ENCODE results near the gene LGR4. TPM values are rescaled to one million over a fixed set of nuclear protein-coding genes. Genes with fewer than 3 reads are reported as not detected.
A peak's percentile ranks its signal among the peaks of the same experiment; 100 is the strongest.

Gene LGR4
- total RNA-seq, 4 donors from 2014 or later: 9.4 to 57.9 (median 16.1) TPM

- Histone ChIP-seq H3K4me3 (no peak overlapping the region), H3K4me1 (no peaks in the 10 kb centered on the region), H3K36me3 (no peaks in the 10 kb centered on the region), H3K27ac (peak overlapping the region; percentile 61 to 74), H3K9me3 (no peaks in the 10 kb centered on the region), H3K27me3 (no peaks in the 10 kb centered on the region)
- intact Hi-C loops (cut with DNase I; ENCODE audit: low total_unique reads): no loop called here
- peak in 1 of 2 donors; percentile 14 for DNase-seq
- no peak for TF ChIP-seq POLR2A (IDR thresholded peaks at IDR 0.05)
- TF ChIP-seq, protein P1, sequence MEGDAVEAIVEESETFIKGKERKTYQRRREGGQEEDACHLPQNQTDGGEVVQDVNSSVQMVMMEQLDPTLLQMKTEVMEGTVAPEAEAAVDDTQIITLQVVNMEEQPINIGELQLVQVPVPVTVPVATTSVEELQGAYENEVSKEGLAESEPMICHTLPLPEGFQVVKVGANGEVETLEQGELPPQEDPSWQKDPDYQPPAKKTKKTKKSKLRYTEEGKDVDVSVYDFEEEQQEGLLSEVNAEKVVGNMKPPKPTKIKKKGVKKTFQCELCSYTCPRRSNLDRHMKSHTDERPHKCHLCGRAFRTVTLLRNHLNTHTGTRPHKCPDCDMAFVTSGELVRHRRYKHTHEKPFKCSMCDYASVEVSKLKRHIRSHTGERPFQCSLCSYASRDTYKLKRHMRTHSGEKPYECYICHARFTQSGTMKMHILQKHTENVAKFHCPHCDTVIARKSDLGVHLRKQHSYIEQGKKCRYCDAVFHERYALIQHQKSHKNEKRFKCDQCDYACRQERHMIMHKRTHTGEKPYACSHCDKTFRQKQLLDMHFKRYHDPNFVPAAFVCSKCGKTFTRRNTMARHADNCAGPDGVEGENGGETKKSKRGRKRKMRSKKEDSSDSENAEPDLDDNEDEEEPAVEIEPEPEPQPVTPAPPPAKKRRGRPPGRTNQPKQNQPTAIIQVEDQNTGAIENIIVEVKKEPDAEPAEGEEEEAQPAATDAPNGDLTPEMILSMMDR (IDR thresholded peaks at IDR 0.05): no peak
These were observed 80.1 kb downstream of the LGR4 start for GRCh38 chr11:27392278-27393114.

DNA sequence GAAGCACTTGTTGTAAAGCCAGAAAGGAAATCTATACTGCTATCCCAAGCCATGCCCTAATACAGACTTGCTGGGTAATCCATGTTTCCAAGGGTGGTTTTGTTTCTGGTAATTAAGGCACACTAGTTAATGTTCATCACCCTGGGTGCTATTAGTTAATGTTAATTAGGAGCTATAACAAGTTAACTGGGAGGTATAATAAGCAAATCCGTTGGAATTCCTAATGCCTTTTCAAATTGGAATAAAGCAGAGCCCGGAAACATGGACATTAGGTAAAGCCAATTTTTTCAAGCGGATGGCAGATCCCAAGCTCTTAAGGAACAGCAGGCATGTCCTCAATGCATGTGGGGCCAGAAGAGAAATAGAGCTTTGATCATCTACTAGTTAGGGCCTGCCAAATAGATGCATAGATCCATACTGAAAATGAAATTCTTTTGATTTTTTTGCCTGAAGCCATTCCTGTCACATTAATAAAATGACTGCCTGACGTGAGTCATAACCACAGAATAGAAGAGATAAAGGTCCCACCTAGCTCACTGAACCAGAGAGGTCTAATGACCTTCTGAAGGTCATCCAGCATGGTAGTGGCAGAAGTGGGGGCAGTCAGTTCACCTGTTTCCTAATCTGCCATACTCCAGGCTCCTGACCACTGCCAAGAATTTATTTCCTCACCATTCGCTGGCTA is 81.1 kb downstream of the LGR4 start:
- no peak for DNase-seq
- Histone ChIP-seq H3K27ac (peak overlapping the region; percentile 16 to 74), H3K36me3 (no peaks in the 10 kb centered on the region), H3K4me1 (no peaks in the 10 kb centered on the region), H3K27me3 (no peaks in the 10 kb centered on the region), H3K9me3 (no peaks in the 10 kb centered on the region), H3K4me3 (no peak overlapping the region)
- intact Hi-C loops (cut with DNase I; ENCODE audit: low total_unique reads): no loop called here
- no peak for TF ChIP-seq POLR2A (IDR thresholded peaks at IDR 0.05)
- TF ChIP-seq, protein P1 (IDR thresholded peaks at IDR 0.05): no peak

DNA sequence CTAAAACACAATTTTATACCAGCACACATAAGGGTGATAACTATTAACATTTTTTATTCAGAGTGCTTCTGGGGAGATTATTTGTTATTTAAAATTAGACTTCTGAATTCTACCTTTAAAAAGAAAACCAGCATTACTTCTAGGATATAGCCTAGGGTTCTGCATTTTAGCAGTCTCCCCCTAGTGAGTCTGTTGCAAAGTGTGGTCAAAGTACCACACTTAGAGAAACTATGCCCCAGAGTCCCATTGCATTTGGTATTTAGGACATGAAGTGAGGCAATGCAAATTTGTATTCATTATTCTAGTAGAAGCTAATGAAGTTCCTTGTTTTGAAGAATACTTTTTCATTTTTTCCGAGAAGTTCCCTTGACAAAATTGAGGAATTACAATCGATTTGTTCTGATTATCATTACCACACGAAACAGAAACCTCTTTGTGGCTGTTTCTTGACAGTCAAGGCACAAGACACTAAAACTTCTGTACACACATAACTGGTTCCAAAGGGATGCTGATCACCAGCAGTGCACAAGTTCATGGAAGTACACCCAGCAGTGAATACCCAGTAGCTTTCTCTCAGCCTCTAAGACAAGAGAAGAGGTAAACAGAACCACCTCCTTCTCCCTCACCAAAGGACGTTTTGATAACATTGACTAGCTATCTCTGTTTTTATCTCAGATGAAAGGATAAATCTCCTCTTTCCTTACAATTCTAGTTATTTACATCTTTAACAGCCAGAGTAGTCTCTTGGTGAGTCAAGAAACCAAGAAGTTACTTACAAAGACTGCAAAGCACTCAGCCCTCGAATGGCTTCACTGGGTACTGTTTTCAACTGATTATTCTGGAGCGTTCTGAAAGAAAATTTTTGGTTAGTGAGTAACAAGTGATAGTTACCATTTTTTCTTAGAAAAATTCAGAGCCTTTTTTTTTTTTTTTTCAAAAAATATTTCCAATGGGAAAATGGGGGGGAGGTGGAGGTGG is 82.0 kb downstream of the LGR4 start:
- peak overlapping the region in 1 of 2 donors; percentile 33 for H3K27ac ChIP-seq

GRCh38 chr11:27388869-27389268 is 83.7 kb downstream of the LGR4 start:
- intact Hi-C loops (cut with DNase I; ENCODE audit: low total_unique reads): no loop called here
- TF ChIP-seq, protein P1 (IDR thresholded peaks at IDR 0.05): no peak
- no peak for TF ChIP-seq POLR2A (IDR thresholded peaks at IDR 0.05)
- no peak overlapping the region for H3K27ac ChIP-seq

More for the DNA sequence above, 82.0 kb downstream of the LGR4 start:
- intact Hi-C loops (cut with DNase I; ENCODE audit: low total_unique reads): no loop called here
- no peaks in the 10 kb centered on the region for H3K27me3 ChIP-seq
- no peak for DNase-seq
- H3K4me3 ChIP-seq: no peak overlapping the region
- no peaks in the 10 kb centered on the region for H3K9me3 ChIP-seq
- TF ChIP-seq, protein P1 (IDR thresholded peaks at IDR 0.05): no peak
- no peak for TF ChIP-seq POLR2A (IDR thresholded peaks at IDR 0.05)
- H3K36me3 ChIP-seq: no peaks in the 10 kb centered on the region
- no peaks in the 10 kb centered on the region for H3K4me1 ChIP-seq

More at GRCh38 chr11:27388869-27389268, 83.7 kb downstream of the LGR4 start:
- Histone ChIP-seq H3K27me3 (no peaks in the 10 kb centered on the region), H3K36me3 (no peaks in the 10 kb centered on the region), H3K4me3 (no peak overlapping the region), H3K9me3 (no peaks in the 10 kb centered on the region), H3K4me1 (no peaks in the 10 kb centered on the region)
- DNase-seq: no peak

Measured in uterus (tissue), 4 donors.